ENCODE measurements around the gene TUBA4A.

TUBA4A gene

GRCh38 chr2:219253753-219254589 lies at the start of gene TUBA4A:
Gene TUBA4A (minus strand): TSS chr2:219253918. CDS start chr2:219253858, 60 bp downstream.
- DNase-seq (ENCODE audit: low read depth in 2 of 3, low spot score in 1 of 3) = peak; percentile 76 to 83 (median 81)

- DNase-seq (ENCODE audit: low read depth in 2 of 3, low spot score in 1 of 3) = no peak
These were observed 48.8 kb upstream of the TUBA4A start for GRCh38 chr2:219302412-219302968.

- DNase-seq (ENCODE audit: low read depth in 2 of 3, low spot score in 1 of 3) = no peak
These were observed 46.3 kb upstream of the TUBA4A start for GRCh38 chr2:219300022-219300421.

GRCh38 chr2:219299372-219299760 lies 45.6 kb upstream of the TUBA4A start:
- DNase-seq (ENCODE audit: low read depth in 2 of 3, low spot score in 1 of 3) = no peak

GRCh38 chr2:219298759-219299371 lies 45.1 kb upstream of the TUBA4A start:
- DNase-seq (ENCODE audit: low read depth in 2 of 3, low spot score in 1 of 3) = peak; percentile 82 to 98 (median 87)

GRCh38 chr2:219297766-219298456 lies 44.2 kb upstream of the TUBA4A start:
- DNase-seq (ENCODE audit: low read depth in 2 of 3, low spot score in 1 of 3) = no peak

DNA sequence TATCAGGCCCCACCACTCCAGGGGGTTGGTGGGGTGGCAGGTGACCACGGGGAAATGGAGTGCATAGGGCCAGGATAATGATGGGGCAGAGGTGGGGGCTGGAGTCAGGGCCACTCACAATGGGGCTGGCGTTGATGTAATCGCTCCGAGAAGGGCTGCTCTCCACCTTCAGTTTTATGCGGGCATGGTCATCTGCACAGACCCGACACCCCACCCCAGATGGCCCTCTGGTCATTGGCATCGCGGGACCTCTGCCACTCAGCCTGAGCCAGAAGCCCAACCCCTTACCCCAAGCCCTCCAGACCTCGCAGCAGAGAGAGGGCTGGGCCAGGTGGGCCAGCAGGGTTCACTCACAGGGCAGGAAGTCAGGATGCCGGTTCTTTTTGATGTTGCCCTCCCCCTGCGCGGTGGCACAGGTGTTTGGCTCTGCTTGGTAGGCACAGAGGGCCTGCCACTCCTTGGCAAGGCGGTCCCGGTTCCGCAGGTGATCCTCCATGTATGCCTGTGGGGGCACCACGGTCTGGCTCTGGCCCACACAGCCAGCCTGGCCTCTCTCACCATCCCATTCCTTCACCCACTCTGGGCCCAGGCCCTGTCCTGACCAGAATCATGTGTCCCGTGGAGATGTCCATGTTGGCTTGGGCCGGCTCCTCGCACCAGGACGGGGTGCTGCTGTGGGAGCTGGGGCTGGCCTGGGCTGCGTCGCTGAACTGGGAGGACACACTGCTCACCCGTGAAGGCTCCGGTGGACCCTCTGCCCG lies 43.1 kb upstream of the TUBA4A start:
- no peak for DNase-seq (ENCODE audit: low read depth in 2 of 3, low spot score in 1 of 3)

DNA sequence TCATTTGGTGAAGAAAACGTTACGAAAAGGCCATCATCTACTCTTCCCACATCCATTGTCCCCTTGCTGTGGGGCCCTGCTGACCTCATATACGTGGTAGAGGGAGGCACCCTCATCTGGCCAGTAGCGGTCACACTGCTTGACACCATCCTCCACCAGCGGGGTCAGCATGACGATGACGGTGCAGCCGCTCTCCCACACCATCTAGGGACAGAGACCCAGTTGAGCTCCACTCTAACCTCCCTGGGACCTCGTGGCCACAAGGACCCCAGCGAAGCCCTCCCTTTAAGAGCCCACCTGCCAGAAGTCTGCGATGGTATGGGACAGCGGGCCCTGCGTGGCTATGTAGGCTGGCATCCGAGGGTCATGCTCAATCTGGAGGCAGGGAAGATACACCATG lies 42.4 kb upstream of the TUBA4A start:
- DNase-seq (ENCODE audit: low read depth in 2 of 3, low spot score in 1 of 3) = no peak

- DNase-seq (ENCODE audit: low read depth in 2 of 3, low spot score in 1 of 3) = peak; percentile 80 to 86 (median 84)
These were observed 40.9 kb upstream of the TUBA4A start for GRCh38 chr2:219294356-219295351.

DNA sequence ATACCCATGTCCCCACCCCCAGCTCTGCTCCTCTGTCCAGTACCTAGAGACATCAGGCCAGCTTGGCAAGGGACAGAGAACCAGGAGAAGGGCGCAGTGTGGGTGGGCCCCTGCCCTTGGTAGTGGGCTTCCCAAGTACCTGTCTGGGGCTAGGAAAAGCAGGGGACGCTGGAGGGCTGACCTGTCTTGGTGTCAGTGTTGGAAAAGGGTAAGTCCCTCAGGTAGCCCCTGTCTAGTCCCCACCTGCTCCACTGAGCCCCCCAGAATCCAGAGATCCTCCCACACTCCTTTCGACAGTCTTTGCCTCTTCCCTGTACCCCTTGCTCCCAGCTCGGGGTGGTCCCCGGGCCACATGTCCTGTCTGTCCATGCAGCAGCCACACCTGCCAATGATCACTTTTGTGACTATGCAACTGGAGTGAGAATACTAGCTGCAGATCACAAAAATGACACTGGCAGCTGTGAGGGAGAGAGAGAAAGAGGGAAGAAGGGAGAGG lies 40.1 kb upstream of the TUBA4A start:
- no peak for DNase-seq (ENCODE audit: low read depth in 2 of 3, low spot score in 1 of 3)

DNA sequence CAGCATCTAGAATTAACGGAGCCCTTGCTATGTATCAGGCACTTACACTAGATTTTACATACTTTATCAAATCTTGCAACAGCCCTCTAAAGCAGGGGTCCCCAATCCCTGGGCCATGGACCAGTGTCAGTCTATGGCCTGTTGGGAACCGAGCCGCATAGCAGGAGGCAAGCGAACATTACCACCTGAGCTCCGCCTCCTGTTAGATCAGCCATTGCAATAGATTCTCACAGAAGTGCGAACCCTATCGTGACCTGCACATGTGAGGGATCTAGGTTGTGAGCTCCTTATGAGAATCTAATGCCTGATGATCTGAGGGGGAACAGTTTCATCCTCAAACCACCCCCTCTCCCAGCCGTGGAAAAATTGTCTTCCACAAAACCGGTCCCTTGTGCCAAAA lies 38.9 kb upstream of the TUBA4A start:
- DNase-seq (ENCODE audit: low read depth in 2 of 3, low spot score in 1 of 3) = no peak

DNA sequence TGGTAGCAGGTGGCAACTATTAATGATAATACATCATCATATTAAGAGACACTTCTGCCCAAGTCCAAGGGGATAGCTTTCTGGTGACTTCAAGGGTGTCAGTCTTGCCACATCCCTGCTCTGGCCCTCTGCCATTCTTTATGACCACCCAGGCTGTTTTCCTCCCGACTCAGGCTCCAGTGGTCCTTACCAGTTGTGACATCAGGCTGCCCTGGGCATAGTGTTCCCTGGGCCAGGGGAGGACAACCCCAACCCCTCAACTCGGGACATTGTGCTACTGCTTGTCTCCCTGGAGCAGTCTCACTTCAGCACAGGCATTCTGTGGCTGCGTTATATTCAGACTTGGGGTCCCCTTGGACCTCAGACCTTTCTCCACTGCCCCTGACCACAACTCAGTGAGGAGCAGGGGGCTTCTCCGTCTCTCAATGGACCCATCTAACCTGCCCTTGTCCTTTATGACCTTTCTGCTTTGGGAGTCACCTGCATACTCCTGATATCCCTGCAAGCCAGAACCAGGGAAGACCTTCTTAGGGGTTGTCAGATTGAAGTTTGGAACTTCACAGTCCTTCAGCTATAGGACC lies 38.3 kb upstream of the TUBA4A start:
- DNase-seq (ENCODE audit: low read depth in 2 of 3, low spot score in 1 of 3) = no peak

- no peak for DNase-seq (ENCODE audit: low read depth in 2 of 3, low spot score in 1 of 3)
These were observed 37.7 kb upstream of the TUBA4A start for GRCh38 chr2:219291394-219291793.

- no peak for DNase-seq (ENCODE audit: low read depth in 2 of 3, low spot score in 1 of 3)
These were observed 36.9 kb upstream of the TUBA4A start for GRCh38 chr2:219290381-219291171.

GRCh38 chr2:219289537-219290361 lies 36.0 kb upstream of the TUBA4A start:
- no peak for DNase-seq (ENCODE audit: low read depth in 2 of 3, low spot score in 1 of 3)

GRCh38 chr2:219289195-219289536 lies 35.4 kb upstream of the TUBA4A start:
- DNase-seq (ENCODE audit: low read depth in 2 of 3, low spot score in 1 of 3) = no peak

- no peak for DNase-seq (ENCODE audit: low read depth in 2 of 3, low spot score in 1 of 3)
These were observed 34.0 kb upstream of the TUBA4A start for GRCh38 chr2:219287580-219288265.

All from stimulated activated CD4-positive, alpha-beta T cell treated with anti-CD3 and anti-CD28 coated beads, Interleukin-12 subunit alpha, Interleukin-12 subunit beta, amount 100 ng/mL, for 48 hours (primary cell).